ENCODE data around the gene MRPS17. TPM values are rescaled to one million over a fixed set of nuclear protein-coding genes. Genes with fewer than 3 reads are reported as not detected.
A peak's percentile ranks its signal among the peaks of the same experiment; 100 is the strongest.
"Not testable (repeated sequence)": the region's sequence is repeated elsewhere in the genome, so short reads cannot be mapped to it uniquely, and the experiment has no call there.

Gene MRPS17
- total and polyA plus RNA-seq, 12 donors = 10.4 to 28.3 (median 14.5) TPM

DNA sequence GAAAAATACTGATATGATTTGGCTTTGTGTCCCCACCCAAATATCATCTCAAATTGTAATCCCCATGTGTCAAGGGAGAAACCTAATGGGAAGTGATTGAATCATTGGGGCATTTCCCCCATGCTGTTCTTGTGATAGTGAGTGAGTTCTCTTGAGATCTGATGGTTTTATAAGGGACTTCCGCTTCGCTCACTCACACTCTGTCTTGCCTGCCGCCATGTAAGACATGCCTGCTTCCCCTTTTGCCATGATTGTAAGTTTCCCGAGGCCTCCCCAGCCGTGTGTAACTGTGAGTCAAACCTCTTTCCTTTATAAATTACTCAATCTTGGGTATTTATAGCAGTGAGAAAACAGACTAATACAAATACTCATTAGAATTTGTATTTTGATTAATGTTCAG is 5.1 kb upstream of the MRPS17 start:
- no peaks in the 10 kb centered on the region for H3K36me3 ChIP-seq (replicated peaks in 1 of 2)
- intact Hi-C loops (cut with DNase I) = no loop called here
- no peak for TF ChIP-seq POLR2A (IDR thresholded peaks at IDR 0.05)
- TF ChIP-seq, protein P1, sequence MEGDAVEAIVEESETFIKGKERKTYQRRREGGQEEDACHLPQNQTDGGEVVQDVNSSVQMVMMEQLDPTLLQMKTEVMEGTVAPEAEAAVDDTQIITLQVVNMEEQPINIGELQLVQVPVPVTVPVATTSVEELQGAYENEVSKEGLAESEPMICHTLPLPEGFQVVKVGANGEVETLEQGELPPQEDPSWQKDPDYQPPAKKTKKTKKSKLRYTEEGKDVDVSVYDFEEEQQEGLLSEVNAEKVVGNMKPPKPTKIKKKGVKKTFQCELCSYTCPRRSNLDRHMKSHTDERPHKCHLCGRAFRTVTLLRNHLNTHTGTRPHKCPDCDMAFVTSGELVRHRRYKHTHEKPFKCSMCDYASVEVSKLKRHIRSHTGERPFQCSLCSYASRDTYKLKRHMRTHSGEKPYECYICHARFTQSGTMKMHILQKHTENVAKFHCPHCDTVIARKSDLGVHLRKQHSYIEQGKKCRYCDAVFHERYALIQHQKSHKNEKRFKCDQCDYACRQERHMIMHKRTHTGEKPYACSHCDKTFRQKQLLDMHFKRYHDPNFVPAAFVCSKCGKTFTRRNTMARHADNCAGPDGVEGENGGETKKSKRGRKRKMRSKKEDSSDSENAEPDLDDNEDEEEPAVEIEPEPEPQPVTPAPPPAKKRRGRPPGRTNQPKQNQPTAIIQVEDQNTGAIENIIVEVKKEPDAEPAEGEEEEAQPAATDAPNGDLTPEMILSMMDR (IDR thresholded peaks at IDR 0.05) = no peak
- no peaks in the 10 kb centered on the region for H3K4me1 ChIP-seq (replicated peaks in 1 of 2)
- no peak for DNase-seq
- WGBS, 4 donors = 80 to 89% (median 83%) methylated on average over 5 of the region's 5 CpGs
- H3K27me3 ChIP-seq = no peaks in the 10 kb centered on the region
- H3K27ac ChIP-seq = no peak overlapping the region
- H3K9me3 ChIP-seq (replicated peaks in 1 of 3) = peaks cover 0 to 7% (median 0%) of the 10 kb centered on the region in 3 donors
- H3K4me3 ChIP-seq = no peak overlapping the region

DNA sequence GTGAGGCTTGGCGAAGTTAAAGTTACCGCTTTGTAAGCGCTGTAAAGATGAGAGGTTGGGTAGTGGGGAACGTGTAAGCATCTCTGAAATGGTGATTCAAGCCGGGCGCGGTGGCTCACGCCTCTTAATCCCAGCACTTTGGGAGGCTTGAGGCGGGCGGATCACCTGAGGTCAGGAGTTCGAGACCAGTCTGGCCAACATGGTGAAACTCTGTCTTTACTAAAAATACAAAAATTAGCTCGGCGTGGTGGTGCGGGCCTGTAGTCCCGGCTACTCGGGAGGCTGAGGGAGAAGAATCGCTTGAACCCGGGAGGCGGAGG is 635 bp downstream of the MRPS17 start:
- intact Hi-C loops (cut with DNase I); H3K27me3 ChIP-seq: not testable (repeated sequence)
- H3K27ac ChIP-seq = peak overlapping the region in 3 of 5 donors; percentile 62 to 86 (median 71)

DNA sequence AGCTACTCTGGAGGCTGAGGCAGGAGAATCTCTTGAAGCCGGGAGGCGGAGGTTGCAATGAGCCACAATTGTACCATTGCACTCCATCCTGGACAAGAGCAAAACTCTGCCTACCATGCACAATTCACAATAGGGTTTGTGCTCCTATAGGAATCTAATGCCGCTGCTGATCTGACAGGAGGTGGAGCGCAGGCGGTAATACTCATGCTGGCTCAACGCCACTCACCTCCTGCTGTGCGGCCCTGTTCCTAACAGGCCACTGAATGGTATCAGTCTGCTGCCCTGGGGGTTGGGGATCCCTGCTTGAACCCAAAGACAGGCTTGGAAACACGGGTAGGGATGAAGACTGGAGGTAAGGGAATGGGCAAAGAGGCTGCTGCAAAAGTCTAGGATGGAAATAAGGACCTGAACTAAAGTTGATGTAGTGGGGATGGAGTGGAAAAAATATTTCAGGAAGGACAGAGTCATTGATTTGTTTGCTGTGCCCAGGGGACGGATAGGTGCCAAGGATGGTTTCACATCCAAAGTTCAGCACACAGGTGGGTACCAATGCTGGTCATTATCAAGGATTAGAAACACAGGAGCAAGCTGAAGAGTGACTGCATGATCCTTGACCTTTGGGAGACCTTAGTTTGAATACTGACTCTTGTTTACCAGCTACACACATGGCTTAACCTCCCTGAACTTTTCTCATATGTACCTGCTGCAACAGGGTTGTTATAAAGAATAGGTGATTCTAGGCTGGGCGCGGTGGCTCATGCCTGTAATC is 2.2 kb downstream of the MRPS17 start:
- no peak overlapping the region for H3K4me3 ChIP-seq
- intact Hi-C loops (cut with DNase I) = no loop called here
- H3K27ac ChIP-seq = no peak overlapping the region
- no peak for DNase-seq
- peaks cover 0 to 7% of the 10 kb centered on the region in 2 donors for H3K4me1 ChIP-seq (replicated peaks in 1 of 2)
- whole genome bisulfite sequencing, 4 donors = 83 to 96% (median 92%) methylated on average over 8 to 11 of the region's 11 CpGs
- H3K9me3 ChIP-seq (replicated peaks in 1 of 3) = no peaks in the 10 kb centered on the region
- no peaks in the 10 kb centered on the region for H3K27me3 ChIP-seq
- no peak for TF ChIP-seq POLR2A (IDR thresholded peaks at IDR 0.05)
- TF ChIP-seq, protein P1 (IDR thresholded peaks at IDR 0.05) = no peak
- peaks cover 0 to 11% of the 10 kb centered on the region in 2 donors for H3K36me3 ChIP-seq (replicated peaks in 1 of 2)

More for the DNA sequence above, 635 bp downstream of the MRPS17 start:
- Histone ChIP-seq H3K36me3 (replicated peaks in 1 of 2) (peaks cover 0 to 11% of the 10 kb centered on the region in 2 donors), H3K4me3 (peak overlapping the region in 3 of 4 donors; percentile 61 to 94 (median 72))
- peak in 1 of 7 donors; percentile 30 for DNase-seq
- 36 to 47% (median 42%) methylated on average over 13 to 19 of the region's 19 CpGs for WGBS, 4 donors
- H3K9me3 ChIP-seq (replicated peaks in 1 of 3); H3K4me1 ChIP-seq (replicated peaks in 1 of 2): not testable (repeated sequence)

DNA sequence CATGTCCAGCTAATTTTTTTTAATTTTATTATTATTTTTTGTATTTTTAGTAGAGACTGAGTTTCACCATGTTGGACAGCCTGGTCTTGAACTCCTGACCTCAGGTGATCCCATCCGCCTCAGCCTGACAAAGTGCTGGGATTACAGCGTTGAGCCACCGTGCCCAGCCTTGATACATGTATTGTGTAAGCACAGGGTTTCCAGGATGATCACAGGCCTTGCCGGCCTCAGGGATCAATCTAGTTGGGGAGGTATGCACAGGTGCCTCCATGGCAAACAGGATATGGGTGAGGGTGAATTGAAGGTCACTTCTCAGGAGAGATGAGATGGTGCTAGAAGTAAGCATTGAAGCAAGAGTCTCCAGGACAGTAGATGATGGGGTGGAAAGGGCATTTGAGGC is 5.5 kb downstream of the MRPS17 start:
- Histone ChIP-seq H3K4me1 (replicated peaks in 1 of 2) (peaks cover 0 to 7% of the 10 kb centered on the region in 2 donors), H3K27ac (no peak overlapping the region), H3K36me3 (replicated peaks in 1 of 2) (peaks cover 0 to 11% of the 10 kb centered on the region in 2 donors), H3K9me3 (replicated peaks in 1 of 3) (no peaks in the 10 kb centered on the region), H3K4me3 (no peak overlapping the region), H3K27me3 (no peaks in the 10 kb centered on the region)
- TF ChIP-seq POLR2A (IDR thresholded peaks at IDR 0.05) = no peak
- TF ChIP-seq, protein P1 (IDR thresholded peaks at IDR 0.05) = no peak
- intact Hi-C loops (cut with DNase I) = no loop called here
- WGBS, 4 donors = 77 to 94% (median 82%) methylated on average over 4 of the region's 4 CpGs
- DNase-seq = peak in 1 of 7 donors; percentile 35

DNA sequence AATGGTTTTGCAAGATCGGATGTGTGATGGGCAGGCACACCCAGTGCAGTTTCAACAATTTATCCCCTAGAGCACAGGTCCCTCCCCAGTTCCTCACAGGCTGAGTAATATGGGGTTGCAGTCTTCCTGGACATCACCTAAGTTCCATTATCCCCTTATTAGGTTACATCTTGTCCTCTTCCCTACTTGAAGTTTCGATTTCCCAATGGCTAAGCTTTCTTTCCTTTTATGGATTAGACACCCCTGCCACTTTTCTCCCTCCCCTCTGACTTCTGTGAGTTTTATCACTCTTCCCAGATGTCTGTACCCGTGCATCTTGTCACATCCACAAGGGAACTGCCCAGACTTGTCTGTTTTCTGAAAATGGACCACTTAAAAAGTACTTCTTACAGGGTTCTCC is 10.3 kb downstream of the MRPS17 start:
- intact Hi-C loops (cut with DNase I) = loop anchor here in 1 of 2 donors (5.0 to 10.0 kb wide), 2 partner anchors 75 to 113 kb away; partner anchors contain the start of gene ZNF713
- no peak overlapping the region for H3K4me3 ChIP-seq
- H3K27ac ChIP-seq = no peak overlapping the region
- no peak for DNase-seq
- H3K36me3 ChIP-seq (replicated peaks in 1 of 2) = no peaks in the 10 kb centered on the region
- peaks cover 17 to 22% of the 10 kb centered on the region in 2 donors for H3K4me1 ChIP-seq (replicated peaks in 1 of 2)
- no peaks in the 10 kb centered on the region for H3K9me3 ChIP-seq (replicated peaks in 1 of 3)
- H3K27me3 ChIP-seq = no peaks in the 10 kb centered on the region
- TF ChIP-seq, protein P1 (IDR thresholded peaks at IDR 0.05) = no peak
- TF ChIP-seq POLR2A (IDR thresholded peaks at IDR 0.05) = no peak
- WGBS, 4 donors = 77 to 87% (median 82%) methylated on average over 3 of the region's 3 CpGs

Data from adrenal gland (tissue), 12 donors.